Neutrophil (primary cell): ENCODE measurements around the gene C10orf88.

Experiments
- H3K27ac ChIP-seq: fragments of 200-600 bp; sonication (generic); 2 replicates; pipeline ENCODE4 v1.5.1; 2016; ENCODE audit warnings: mild to moderate bottlenecking, moderate library complexity
- H3K27me3 ChIP-seq: fragments of 200-600 bp; sonication (generic); 2 replicates; pipeline ENCODE4 v1.6.0; 2016; ENCODE audit warnings: mild to moderate bottlenecking
- H3K36me3 ChIP-seq: fragments of 200-600 bp; sonication (generic); 2 replicates; pipeline ENCODE4 v1.5.1; 2017
- H3K4me1 ChIP-seq, 2 experiments: fragments of 200-600 bp in 1 of 2; sonication (generic) in 1 of 2; 1 replicate in 1 of 2; 2 replicates in 1 of 2; pipeline versions ENCODE4 v1.5.1 to v1.6.1; 2013 to 2016; ENCODE audit warnings: low read depth in 1 of 2, low read length in 1 of 2, mild to moderate bottlenecking in 1 of 2, moderate library complexity in 1 of 2; ENCODE audit not compliant: control insufficient read depth in 1 of 2, insufficient read depth in 1 of 2
- H3K4me3 ChIP-seq, 2 experiments: fragments of 200-600 bp in 1 of 2; sonication (generic) in 1 of 2; 1 replicate in 1 of 2; 2 replicates in 1 of 2; pipeline ENCODE4 v1.5.1; 2013 to 2016; ENCODE audit warnings: low read depth in 1 of 2, low read length in 1 of 2, mild to moderate bottlenecking in 1 of 2, moderate library complexity in 1 of 2
- H3K9me3 ChIP-seq: fragments of 200-600 bp; sonication (generic); 2 replicates; pipeline ENCODE4 v1.5.1; 2016
- CTCF ChIP-seq: fragments of 200-600 bp; sonication (generic); IDR thresholded peaks from 2 replicates; pipeline ENCODE4 v1.5.1; 2016; ENCODE audit warnings: antibody characterized with exemption

The C10orf88 gene

GRCh38 chr10:122962405-122962804, 8.4 kb upstream of the C10orf88 start:
- Histone ChIP-seq H3K9me3 (no peaks in the 10 kb centered on the region), H3K27me3 (peaks cover 25% of the 10 kb centered on the region), H3K4me3 (no peak overlapping the region), H3K4me1 (no peaks in the 10 kb centered on the region), H3K27ac (no peak overlapping the region), H3K36me3 (no peaks in the 10 kb centered on the region)
- TF ChIP-seq CTCF: no peak

- H3K27me3 ChIP-seq: peaks cover 53% of the 10 kb centered on the region
- H3K4me1 ChIP-seq: peaks cover 10 to 20% of the 10 kb centered on the region in 2 experiments
- no peaks in the 10 kb centered on the region for H3K9me3 ChIP-seq
- no peak overlapping the region for H3K4me3 ChIP-seq
- no peak for TF ChIP-seq CTCF
- H3K27ac ChIP-seq: no peak overlapping the region
- H3K36me3 ChIP-seq: no peaks in the 10 kb centered on the region
Measured at GRCh38 chr10:122957474-122957873, 3.4 kb upstream of the C10orf88 start.

GRCh38 chr10:122955892-122956291, 1.9 kb upstream of the C10orf88 start:
- Histone ChIP-seq H3K4me3 (no peak overlapping the region), H3K36me3 (no peaks in the 10 kb centered on the region), H3K9me3 (no peaks in the 10 kb centered on the region), H3K27ac (no peak overlapping the region), H3K4me1 (peaks cover 10 to 21% of the 10 kb centered on the region in 2 experiments), H3K27me3 (peaks cover 48% of the 10 kb centered on the region)
- no peak for TF ChIP-seq CTCF

GRCh38 chr10:122954731-122955050, 664 bp upstream of the C10orf88 start:
- Histone ChIP-seq H3K27me3 (peaks cover 42% of the 10 kb centered on the region), H3K4me3 (peak overlapping the region; percentile 76 to 83), H3K9me3 (no peaks in the 10 kb centered on the region), H3K27ac (peak overlapping the region; percentile 75), H3K4me1 (peaks cover 10 to 21% of the 10 kb centered on the region in 2 experiments), H3K36me3 (no peaks in the 10 kb centered on the region)
- no peak for TF ChIP-seq CTCF

- no peaks in the 10 kb centered on the region for H3K9me3 ChIP-seq
- peaks cover 19% of the 10 kb centered on the region for H3K36me3 ChIP-seq
- no peak overlapping the region for H3K27ac ChIP-seq
- H3K4me1 ChIP-seq: peaks cover 7 to 16% of the 10 kb centered on the region in 2 experiments
- H3K27me3 ChIP-seq: peaks cover under 1% of the 10 kb centered on the region
- no peak for TF ChIP-seq CTCF
- no peak overlapping the region for H3K4me3 ChIP-seq
Measured at GRCh38 chr10:122949296-122949695, 4.7 kb downstream of the C10orf88 start.
